AG04450 (cell line): Measurements from ENCODE around the gene ERP27. TPM values are rescaled to one million over a fixed set of nuclear protein-coding genes. Genes with fewer than 3 reads are reported as not detected.

Source experiments
- CTCF ChIA-PET: fragments of 300-600, 350-600 bp; formaldehyde crosslinking; extraction: SDS; loops from one replicate; lab custom pipeline; 2022; ENCODE audit warnings: antibody characterized with exemption, inconsistent platforms; lab: Charles Lee
- POLR2A ChIA-PET: fragments of 350-600 bp; formaldehyde crosslinking; extraction: SDS; loops from one replicate; lab custom pipeline; 2021; ENCODE audit warnings: antibody characterized with exemption, inconsistent platforms; lab: Yijun Ruan, JAX
- DNase-seq: peaks from one replicate; pipeline ENCODE4 v3.0.0-alpha.2; 2011; ENCODE audit warnings: low read depth, low spot score
- H3K27ac ChIP-seq: one replicate; pipeline ENCODE4 v1.5.1; 2012; ENCODE audit warnings: low read depth, low read length, control low read depth
- H3K27me3 ChIP-seq: one replicate; pipeline ENCODE4 v1.6.0; 2012; ENCODE audit warnings: low read length; ENCODE audit not compliant: control insufficient read depth, insufficient read depth
- H3K4me3 ChIP-seq: 2 replicates; pipeline ENCODE4 v1.5.1; 2011; ENCODE audit warnings: mild to moderate bottlenecking, low read depth, low read length, control low read depth
- H3K9me3 ChIP-seq: 2 replicates; pipeline ENCODE4 v1.5.1; 2012; ENCODE audit warnings: low read length; ENCODE audit not compliant: control insufficient read depth, insufficient read depth
- CTCF ChIP-seq: IDR thresholded peaks from 2 replicates; pipeline ENCODE4 v1.5.1; 2011; ENCODE audit warnings: low read depth, low read length, control low read depth, inconsistent platforms
- polyA plus RNA-seq: library from polyadenylated mRNA; depleted of rRNA; stranded (reverse); fragments of >200 nt; gene quantifications from 2 replicates; pipeline ENCODE4 v1.2.3, GENCODE V29; 2011

Gene ERP27
- polyA plus RNA-seq, 1 experiment, result not detected

- ChIA-PET CTCF (no interaction called here), POLR2A (no interaction called here)
- Histone ChIP-seq H3K9me3 (no peaks in the 10 kb centered on the region), H3K27ac (no peak overlapping the region), H3K4me3 (no peak overlapping the region), H3K27me3 (no peaks in the 10 kb centered on the region)
- no peak for TF ChIP-seq CTCF
- DNase-seq, result no peak
Measured at GRCh38 chr12:14950982-14951746, 12.8 kb upstream of the ERP27 start.

GRCh38 chr12:14950421-14950820 lies 12.1 kb upstream of the ERP27 start:
- TF ChIP-seq CTCF, result no peak
- no peaks in the 10 kb centered on the region for H3K9me3 ChIP-seq
- ChIA-PET POLR2A (no interaction called here), CTCF (no interaction called here)
- DNase-seq, result no peak
- no peak overlapping the region for H3K27ac ChIP-seq
- no peaks in the 10 kb centered on the region for H3K27me3 ChIP-seq
- H3K4me3 ChIP-seq, result no peak overlapping the region

GRCh38 chr12:14949631-14950030 lies 11.3 kb upstream of the ERP27 start:
- POLR2A ChIA-PET, result no interaction called here
- no peak for TF ChIP-seq CTCF
- no peak overlapping the region for H3K4me3 ChIP-seq
- no peak for DNase-seq
- no peak overlapping the region for H3K27ac ChIP-seq
- CTCF ChIA-PET, result no interaction called here
- no peaks in the 10 kb centered on the region for H3K27me3 ChIP-seq
- H3K9me3 ChIP-seq, result no peaks in the 10 kb centered on the region

GRCh38 chr12:14948672-14949071 lies 10.3 kb upstream of the ERP27 start:
- H3K4me3 ChIP-seq, result peak overlapping the region; percentile 27; the same call in 1 of the 2 replicates
- POLR2A ChIA-PET, result no interaction called here

More at GRCh38 chr12:14948672-14949071, 10.3 kb upstream of the ERP27 start:
- DNase-seq, result peak; percentile 69
- CTCF ChIA-PET, result interaction anchor here (1.4 kb wide), 1 partner anchor 47 kb away, joined by 5 read pairs; no protein-coding TSS in a partner anchor
- Histone ChIP-seq H3K27me3 (no peaks in the 10 kb centered on the region), H3K9me3 (no peaks in the 10 kb centered on the region), H3K27ac (peak overlapping the region; percentile 77)
- no peak for TF ChIP-seq CTCF
